ENCODE results near the gene AOAH. TPM values are rescaled to one million over a fixed set of nuclear protein-coding genes. Genes with fewer than 3 reads are reported as not detected.

AOAH gene
- total RNA-seq, 2 donors from 2014 or later: 0.70 to 1.6 TPM

DNA sequence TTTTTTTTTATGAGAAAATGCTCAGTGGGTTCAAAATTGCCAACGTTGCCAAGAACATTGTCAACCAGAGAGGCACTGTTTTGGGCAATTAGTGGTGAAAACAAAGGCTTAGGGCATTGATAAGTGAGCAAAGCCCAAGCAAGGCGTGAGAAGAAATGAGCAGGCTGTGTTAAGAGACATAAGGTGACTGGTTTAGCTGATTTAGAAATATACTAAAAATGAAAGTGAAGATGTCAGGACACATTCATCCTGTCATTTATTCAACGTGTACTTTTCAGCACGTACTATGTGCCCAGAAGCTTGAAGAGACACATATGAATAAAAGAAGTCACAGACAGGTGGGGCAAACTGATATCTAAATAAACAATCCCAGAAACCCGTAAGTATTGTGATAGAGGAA, 31.8 kb downstream of the AOAH start:
- H3K4me3 Mint-ChIP-seq: no peak overlapping the region
- H3K4me1 ChIP-seq (ENCODE audit: control insufficient read depth, insufficient read depth, low read length): no peaks in the 10 kb centered on the region
- H3K9me3 ChIP-seq (ENCODE audit: control insufficient read depth, low read length): no peaks in the 10 kb centered on the region
- no peaks in the 10 kb centered on the region for H3K36me3 ChIP-seq (ENCODE audit: control insufficient read depth, insufficient read depth, low read length)
- WGBS, 2 experiments (ENCODE audit: insufficient coverage in 1 of 2, insufficient read length in 1 of 2): 72 to 77% methylated on average over 5 of the region's 5 CpGs
- H3K9me3 Mint-ChIP-seq: no peaks in the 10 kb centered on the region
- H3K27ac Mint-ChIP-seq: no peak overlapping the region
- no peaks in the 10 kb centered on the region for H3K27me3 Mint-ChIP-seq (ENCODE audit: insufficient read depth)
- TF ChIP-seq CTCF (conservative IDR thresholded peaks at IDR 0.05): no peak
- no peak overlapping the region for H3K27ac ChIP-seq (ENCODE audit: low read depth, low read length)
- DNase-seq: no peak
- H3K36me3 Mint-ChIP-seq (ENCODE audit: low read depth): no peaks in the 10 kb centered on the region
- H3K4me3 ChIP-seq (ENCODE audit: low read length): no peak overlapping the region
- no peaks in the 10 kb centered on the region for H3K27me3 ChIP-seq (ENCODE audit: control insufficient read depth, insufficient read depth, low read length, poor library complexity, severe bottlenecking)
- H3K4me1 Mint-ChIP-seq: no peaks in the 10 kb centered on the region
- H3K9ac ChIP-seq (ENCODE audit: extremely low read depth, low read length, poor library complexity, severe bottlenecking): no peak overlapping the region

- no peaks in the 10 kb centered on the region for H3K27me3 ChIP-seq (ENCODE audit: control insufficient read depth, insufficient read depth, low read length, poor library complexity, severe bottlenecking)
- H3K27me3 Mint-ChIP-seq (ENCODE audit: insufficient read depth): no peaks in the 10 kb centered on the region
- H3K9me3 ChIP-seq (ENCODE audit: control insufficient read depth, low read length): no peaks in the 10 kb centered on the region
- no peaks in the 10 kb centered on the region for H3K36me3 Mint-ChIP-seq (ENCODE audit: low read depth)
- H3K9ac ChIP-seq (ENCODE audit: extremely low read depth, low read length, poor library complexity, severe bottlenecking): no peak overlapping the region
- no peaks in the 10 kb centered on the region for H3K4me1 ChIP-seq (ENCODE audit: control insufficient read depth, insufficient read depth, low read length)
- no peaks in the 10 kb centered on the region for H3K9me3 Mint-ChIP-seq
- H3K36me3 ChIP-seq (ENCODE audit: control insufficient read depth, insufficient read depth, low read length): no peaks in the 10 kb centered on the region
- H3K4me3 Mint-ChIP-seq: no peak overlapping the region
- H3K4me3 ChIP-seq (ENCODE audit: low read length): no peak overlapping the region
- no peak overlapping the region for H3K27ac Mint-ChIP-seq
- no peak for TF ChIP-seq CTCF (conservative IDR thresholded peaks at IDR 0.05)
- no peaks in the 10 kb centered on the region for H3K4me1 Mint-ChIP-seq
- H3K27ac ChIP-seq (ENCODE audit: low read depth, low read length): no peak overlapping the region
- no peak for DNase-seq
- 57 to 68% methylated on average over 3 to 4 of the region's 4 CpGs for whole genome bisulfite sequencing, 2 experiments (ENCODE audit: insufficient coverage in 1 of 2, insufficient read length in 1 of 2)
Observed at GRCh38 chr7:36691983-36692382, 32.3 kb downstream of the AOAH start.

- no peaks in the 10 kb centered on the region for H3K4me1 Mint-ChIP-seq
- WGBS, 2 experiments (ENCODE audit: insufficient coverage in 1 of 2, insufficient read length in 1 of 2): 77 to 91% methylated on average over 3 to 6 of the region's 6 CpGs
- Histone ChIP-seq H3K27me3 (ENCODE audit: control insufficient read depth, insufficient read depth, low read length, poor library complexity, severe bottlenecking) (no peaks in the 10 kb centered on the region), H3K4me3 (ENCODE audit: low read length) (no peak overlapping the region), H3K9ac (ENCODE audit: extremely low read depth, low read length, poor library complexity, severe bottlenecking) (no peak overlapping the region), H3K27ac (ENCODE audit: low read depth, low read length) (no peak overlapping the region), H3K9me3 (ENCODE audit: control insufficient read depth, low read length) (no peaks in the 10 kb centered on the region), H3K36me3 (ENCODE audit: control insufficient read depth, insufficient read depth, low read length) (no peaks in the 10 kb centered on the region), H3K4me1 (ENCODE audit: control insufficient read depth, insufficient read depth, low read length) (no peaks in the 10 kb centered on the region)
- no peaks in the 10 kb centered on the region for H3K9me3 Mint-ChIP-seq
- no peak overlapping the region for H3K4me3 Mint-ChIP-seq
- H3K27me3 Mint-ChIP-seq (ENCODE audit: insufficient read depth): no peaks in the 10 kb centered on the region
- no peak for TF ChIP-seq CTCF (conservative IDR thresholded peaks at IDR 0.05)
- H3K27ac Mint-ChIP-seq: no peak overlapping the region
- no peak for DNase-seq
- H3K36me3 Mint-ChIP-seq (ENCODE audit: low read depth): no peaks in the 10 kb centered on the region
Observed at GRCh38 chr7:36690514-36691187, 33.6 kb downstream of the AOAH start.

Data from endodermal cell (in vitro differentiated cells).